ENCODE results near the gene ART3. TPM values are rescaled to one million over a fixed set of nuclear protein-coding genes. Genes with fewer than 3 reads are reported as not detected.

Gene ART3
- polyA plus RNA-seq, 1 donor from 2014 or later: 0.25 TPM

GRCh38 chr4:76084542-76084941 is 10.0 kb downstream of the ART3 start:
- H3K79me2 ChIP-seq (replicated peaks; ENCODE audit: insufficient read depth, low read length): no peaks in the 10 kb centered on the region
- no peaks in the 10 kb centered on the region for H3F3A ChIP-seq (ENCODE audit: insufficient read depth, low read length, poor library complexity, severe bottlenecking)
- H3K4me2 ChIP-seq (ENCODE audit: low read length): no peak overlapping the region
- no peaks in the 10 kb centered on the region for H3K36me3 ChIP-seq (ENCODE audit: insufficient read depth, low read length)
- H3K9ac ChIP-seq (ENCODE audit: low read length): no peak overlapping the region
- no peaks in the 10 kb centered on the region for H3K9me2 ChIP-seq (ENCODE audit: insufficient read depth, low read length)
- no peak overlapping the region for H2AFZ ChIP-seq (ENCODE audit: low read depth, low read length)
- H3K4me3 ChIP-seq (ENCODE audit: low read length): no peak overlapping the region
- H3K27ac ChIP-seq (ENCODE audit: low read length): no peak overlapping the region
- H3K27me3 ChIP-seq (ENCODE audit: insufficient read depth, low read depth, low read length): no peaks in the 10 kb centered on the region
- no peaks in the 10 kb centered on the region for H4K20me1 ChIP-seq (ENCODE audit: insufficient read depth)
- H3K9me3 ChIP-seq (ENCODE audit: low read length): no peaks in the 10 kb centered on the region
- no peak for TF ChIP-seq REST (IDR thresholded peaks at IDR 0.05; ENCODE audit: borderline replicate concordance)
- no peak for TF ChIP-seq POLR2AphosphoS5 (IDR thresholded peaks at IDR 0.05)
- TF ChIP-seq TAF1 (IDR thresholded peaks at IDR 0.05; ENCODE audit: low read depth): no peak
- no peak for TF ChIP-seq CTCF (IDR thresholded peaks at IDR 0.05; ENCODE audit: poor library complexity, severe bottlenecking)
- no peak for TF ChIP-seq EP300 (conservative IDR thresholded peaks at IDR 0.05; ENCODE audit: poor library complexity, severe bottlenecking)
- no peak for TF ChIP-seq MXI1 (conservative IDR thresholded peaks at IDR 0.05; ENCODE audit: poor library complexity, severe bottlenecking)
- no peak for TF ChIP-seq SMC3 (conservative IDR thresholded peaks at IDR 0.05; ENCODE audit: poor library complexity)
- TF ChIP-seq EZH2 (IDR thresholded peaks at IDR 0.05; ENCODE audit: borderline replicate concordance, insufficient read depth, low read length, poor library complexity, severe bottlenecking): no peak
- TF ChIP-seq RAD21 (conservative IDR thresholded peaks at IDR 0.05): no peak

GRCh38 chr4:76087007-76087769 is 12.7 kb downstream of the ART3 start:
- H3K27ac ChIP-seq (ENCODE audit: low read length): no peak overlapping the region
- TF ChIP-seq EP300 (conservative IDR thresholded peaks at IDR 0.05; ENCODE audit: poor library complexity, severe bottlenecking) (peak; percentile 12), MXI1 (conservative IDR thresholded peaks at IDR 0.05; ENCODE audit: poor library complexity, severe bottlenecking) (peak; percentile 60), RAD21 (conservative IDR thresholded peaks at IDR 0.05) (peak; percentile 67), SMC3 (conservative IDR thresholded peaks at IDR 0.05; ENCODE audit: poor library complexity) (peak; percentile 54), REST (IDR thresholded peaks at IDR 0.05; ENCODE audit: borderline replicate concordance) (no peak), CTCF (IDR thresholded peaks at IDR 0.05; ENCODE audit: poor library complexity, severe bottlenecking) (peak; percentile 70), POLR2AphosphoS5 (IDR thresholded peaks at IDR 0.05) (no peak)
- no peak overlapping the region for H3K4me2 ChIP-seq (ENCODE audit: low read length)
- no peak overlapping the region for H3K9ac ChIP-seq (ENCODE audit: low read length)
- no peaks in the 10 kb centered on the region for H3K36me3 ChIP-seq (ENCODE audit: insufficient read depth, low read length)
- H3K9me3 ChIP-seq (ENCODE audit: low read length): no peaks in the 10 kb centered on the region
- H3K4me3 ChIP-seq (ENCODE audit: low read length): no peak overlapping the region
- no peaks in the 10 kb centered on the region for H3K27me3 ChIP-seq (ENCODE audit: insufficient read depth, low read depth, low read length)
- no peaks in the 10 kb centered on the region for H3K9me2 ChIP-seq (ENCODE audit: insufficient read depth, low read length)
- H3K79me2 ChIP-seq (replicated peaks; ENCODE audit: insufficient read depth, low read length): no peaks in the 10 kb centered on the region
- no peak overlapping the region for H2AFZ ChIP-seq (ENCODE audit: low read depth, low read length)
- no peaks in the 10 kb centered on the region for H4K20me1 ChIP-seq (ENCODE audit: insufficient read depth)
- H3F3A ChIP-seq (ENCODE audit: insufficient read depth, low read length, poor library complexity, severe bottlenecking): no peaks in the 10 kb centered on the region

Measured in neural cell (in vitro differentiated cells).